GM23248 (cell line): ENCODE measurements around the gene LCN9. TPM values are rescaled to one million over a fixed set of nuclear protein-coding genes. Genes with fewer than 3 reads are reported as not detected.

Source experiments
- DNase-seq: peaks from one replicate; pipeline ENCODE4 v3.0.0-alpha.2; 2015
- H2AFZ ChIP-seq: fragments of 200-600 bp; sonication (generic); 2 replicates; pipeline ENCODE4 v1.6.1; 2016; ENCODE audit warnings: antibody characterized with exemption
- H3F3A ChIP-seq: fragments of 200-600 bp; sonication (generic); 2 replicates; pipeline ENCODE4 v1.6.1; 2016; ENCODE audit warnings: mild to moderate bottlenecking, antibody characterized with exemption, mixed run types; ENCODE audit not compliant: insufficient read depth
- H3K27ac ChIP-seq: fragments of 200-600 bp; sonication (generic); 2 replicates; pipeline ENCODE4 v1.5.1; 2016; ENCODE audit warnings: mild to moderate bottlenecking
- H3K27me3 ChIP-seq: fragments of 200-600 bp; sonication (generic); replicated peaks from 2 replicates; pipeline ENCODE4 v1.6.1; 2016; ENCODE audit warnings: mild to moderate bottlenecking; ENCODE audit not compliant: insufficient read depth
- H3K36me3 ChIP-seq: fragments of 200-600 bp; sonication (generic); 2 replicates; pipeline ENCODE4 v1.6.1; 2016; ENCODE audit warnings: low read depth, mild to moderate bottlenecking
- H3K4me1 ChIP-seq: fragments of 200-600 bp; sonication (generic); 2 replicates; pipeline ENCODE4 v1.6.1; 2016; ENCODE audit warnings: mild to moderate bottlenecking; ENCODE audit not compliant: insufficient read depth
- H3K4me2 ChIP-seq: fragments of 200-600 bp; sonication (generic); one replicate; pipeline ENCODE4 v1.6.1; 2016; ENCODE audit warnings: mild to moderate bottlenecking; ENCODE audit not compliant: unreplicated experiment
- H3K4me3 ChIP-seq: fragments of 200-600 bp; sonication (generic); 2 replicates; pipeline ENCODE4 v1.5.1; 2016; ENCODE audit warnings: mild to moderate bottlenecking
- H3K79me2 ChIP-seq: fragments of 200-600 bp; sonication (generic); 2 replicates; pipeline ENCODE4 v1.6.1; 2016; ENCODE audit warnings: mild to moderate bottlenecking; ENCODE audit not compliant: insufficient read depth
- H3K9ac ChIP-seq: fragments of 200-600 bp; sonication (generic); 2 replicates; pipeline ENCODE4 v1.6.1; 2016; ENCODE audit warnings: mild to moderate bottlenecking
- H3K9me2 ChIP-seq: fragments of 200-600 bp; sonication (generic); 2 replicates; pipeline ENCODE4 v1.6.1; 2016; ENCODE audit warnings: mixed run types, mild to moderate bottlenecking, moderate library complexity; ENCODE audit not compliant: insufficient read depth
- H3K9me3 ChIP-seq: fragments of 200-600 bp; sonication (generic); one replicate; pipeline ENCODE4 v1.6.1; 2017; ENCODE audit warnings: low read depth
- H4K20me1 ChIP-seq: fragments of 200-600 bp; sonication (generic); 2 replicates; pipeline ENCODE4 v1.6.0; 2016; ENCODE audit not compliant: insufficient read depth
- EZH2 ChIP-seq: fragments of 200-600 bp; sonication (generic); IDR thresholded peaks from 2 replicates; pipeline ENCODE4 v1.6.1; 2018; ENCODE audit warnings: antibody characterized with exemption, mild to moderate bottlenecking; ENCODE audit not compliant: insufficient read depth, poor library complexity, severe bottlenecking
- EZH2phosphoT487 ChIP-seq: fragments of 200-600 bp; sonication (generic); IDR thresholded peaks from 2 replicates; pipeline ENCODE4 v1.6.1; 2018; ENCODE audit warnings: antibody characterized with exemption, moderate library complexity, mild to moderate bottlenecking, low read depth; ENCODE audit not compliant: insufficient read depth
- WGBS, 2 experiments: methylation state at CpG; one replicate each; pipeline ENCODE4 v1.1.6; 2015 to 2017; ENCODE audit warnings: low lambda C conversion rate in 2 of 2, low coverage in 1 of 2; ENCODE audit errors: missing lambda C conversion rate in 2 of 2; 5-methylcytosine and 5-hydroxymethylcytosine counted together
- in situ Hi-C: fragments of 300-500 bp; cut with MboI; formaldehyde crosslinking; loops from 2 replicates; pipeline ENCODE4 v1.15.0; 2020
- polyA plus RNA-seq: library from polyadenylated mRNA; unstranded; fragments of >200 nt; fragmentation: Nextera tagmentation; extraction: Ambion mirVana; gene quantifications from 2 replicates; pipeline ENCODE4 v1.2.1, GENCODE V29; 2016
- total RNA-seq: library from RNA; depleted of rRNA; stranded (reverse); fragments of >200 nt; shearing (Covaris generic); gene quantifications from 2 replicates; pipeline ENCODE4 v1.2.3, GENCODE V29; 2014

LCN9 gene
- total and polyA plus RNA-seq, 2 experiments from 2014 or later = not detected

- no peaks in the 10 kb centered on the region for H3K9me2 ChIP-seq
These were observed 42.3 kb downstream of the LCN9 start for GRCh38 chr9:135705376-135705775.

GRCh38 chr9:135706288-135706687 lies 43.2 kb downstream of the LCN9 start:
- no peak for TF ChIP-seq EZH2
- no peak for TF ChIP-seq EZH2phosphoT487
- Histone ChIP-seq H3K79me2 (no peaks in the 10 kb centered on the region), H4K20me1 (no peaks in the 10 kb centered on the region), H3K27me3 (peaks cover 12% of the 10 kb centered on the region; the same call in 1 of the 2 replicates), H3K4me2 (no peak overlapping the region), H2AFZ (no peak overlapping the region), H3F3A (no peaks in the 10 kb centered on the region), H3K9ac (no peak overlapping the region), H3K4me3 (no peak overlapping the region), H3K4me1 (no peaks in the 10 kb centered on the region), H3K9me2 (no peaks in the 10 kb centered on the region), H3K27ac (no peak overlapping the region), H3K36me3 (no peaks in the 10 kb centered on the region), H3K9me3 (no peaks in the 10 kb centered on the region)
- no peak for DNase-seq
- in situ Hi-C loops = no loop called here
- 38 to 44% methylated on average over 9 of the region's 9 CpGs for WGBS, 2 experiments

More at GRCh38 chr9:135705376-135705775, 42.3 kb downstream of the LCN9 start:
- TF ChIP-seq EZH2 (no peak), EZH2phosphoT487 (no peak)
- in situ Hi-C loops = no loop called here
- Histone ChIP-seq H3K36me3 (no peaks in the 10 kb centered on the region), H3K9me3 (no peaks in the 10 kb centered on the region), H3K4me2 (no peak overlapping the region), H3F3A (no peaks in the 10 kb centered on the region), H3K27me3 (peaks cover 12% of the 10 kb centered on the region; the same call in 1 of the 2 replicates), H3K4me1 (no peaks in the 10 kb centered on the region), H3K9ac (no peak overlapping the region), H3K4me3 (no peak overlapping the region), H2AFZ (no peak overlapping the region), H3K27ac (no peak overlapping the region), H4K20me1 (no peaks in the 10 kb centered on the region), H3K79me2 (no peaks in the 10 kb centered on the region)
- WGBS, 2 experiments = 70 to 73% methylated on average over 14 of the region's 14 CpGs
- DNase-seq = no peak

GRCh38 chr9:135707252-135708138 lies 44.4 kb downstream of the LCN9 start:
- Histone ChIP-seq H4K20me1 (no peaks in the 10 kb centered on the region), H2AFZ (no peak overlapping the region), H3K4me3 (no peak overlapping the region), H3K9me3 (no peaks in the 10 kb centered on the region), H3K27me3 (peaks cover 12% of the 10 kb centered on the region; the same call in 1 of the 2 replicates), H3K27ac (no peak overlapping the region), H3K36me3 (no peaks in the 10 kb centered on the region), H3K9ac (no peak overlapping the region), H3K9me2 (no peaks in the 10 kb centered on the region), H3K4me2 (no peak overlapping the region), H3F3A (no peaks in the 10 kb centered on the region), H3K79me2 (no peaks in the 10 kb centered on the region), H3K4me1 (no peaks in the 10 kb centered on the region)
- 21 to 26% methylated on average over 22 to 23 of the region's 23 CpGs for WGBS, 2 experiments
- TF ChIP-seq EZH2 (no peak), EZH2phosphoT487 (no peak)
- no peak for DNase-seq
- in situ Hi-C loops = no loop called here

- Histone ChIP-seq H3K79me2 (no peaks in the 10 kb centered on the region), H3K4me2 (no peak overlapping the region), H3K36me3 (no peaks in the 10 kb centered on the region), H3K4me3 (no peak overlapping the region), H2AFZ (no peak overlapping the region), H3K4me1 (no peaks in the 10 kb centered on the region), H3K9ac (no peak overlapping the region), H3K9me2 (no peaks in the 10 kb centered on the region), H3K27me3 (peaks cover 15% of the 10 kb centered on the region), H3K9me3 (no peaks in the 10 kb centered on the region), H3F3A (no peaks in the 10 kb centered on the region), H4K20me1 (no peaks in the 10 kb centered on the region), H3K27ac (no peak overlapping the region)
- TF ChIP-seq EZH2phosphoT487 = no peak
- TF ChIP-seq EZH2 = no peak
- 34 to 38% methylated on average over 4 of the region's 4 CpGs for WGBS, 2 experiments
- no peak for DNase-seq
- in situ Hi-C loops = no loop called here
These were observed 45.1 kb downstream of the LCN9 start for GRCh38 chr9:135708164-135708563.
